ENCODE measurements around the gene MAST2. TPM values are rescaled to one million over a fixed set of nuclear protein-coding genes. Genes with fewer than 3 reads are reported as not detected.

Gene MAST2
- total and polyA plus RNA-seq, 2 of the 4 experiments (the other 2 are of a cell fraction), result 14.2 to 41.0 TPM

DNA sequence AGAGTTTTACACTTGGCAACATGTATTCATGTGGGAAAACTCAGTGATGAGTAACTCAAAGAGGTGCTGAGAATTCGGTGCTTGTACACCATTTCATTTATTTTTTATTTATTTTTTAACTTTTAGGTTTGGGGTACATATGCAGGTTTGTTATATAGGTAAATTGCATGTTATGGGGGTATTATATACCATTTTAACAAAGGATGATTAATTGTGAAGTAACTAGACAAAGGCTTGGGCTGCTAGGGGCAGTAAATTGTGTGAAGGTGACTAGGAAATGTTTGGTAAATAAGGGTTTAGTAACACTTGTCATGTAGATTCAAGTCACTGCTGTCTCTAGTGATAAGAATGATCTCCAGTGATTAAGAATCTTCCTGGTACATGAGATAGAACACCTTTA lies 139.0 kb downstream of the MAST2 start:
- POLR2A ChIA-PET (ENCODE audit: unreplicated experiment), result no interaction called here

More for the DNA sequence above, 139.0 kb downstream of the MAST2 start:
- H2BK20ac ChIP-seq (ENCODE audit: low read depth, low read length), result no peak overlapping the region
- no peak overlapping the region for H2AK9ac ChIP-seq (replicated peaks; ENCODE audit: low read depth, low read length, poor library complexity)
- TF ChIP-seq RFX5 (IDR thresholded peaks at IDR 0.05; ENCODE audit: low read depth, low read length), result no peak
- no peak for TF ChIP-seq RCOR1 (IDR thresholded peaks at IDR 0.05; ENCODE audit: insufficient replicate concordance, low read length)
- no peak for TF ChIP-seq MXI1 (IDR thresholded peaks at IDR 0.05; ENCODE audit: borderline replicate concordance, low read depth, low read length)
- TF ChIP-seq NFE2L2 (IDR thresholded peaks at IDR 0.05; ENCODE audit: low read depth, low read length), result no peak
- TF ChIP-seq RAD21 (IDR thresholded peaks at IDR 0.05; ENCODE audit: low read length), result no peak
- no peak for TF ChIP-seq MAZ (IDR thresholded peaks at IDR 0.05; ENCODE audit: borderline replicate concordance, low read depth, low read length)
- H3K4me2 ChIP-seq (ENCODE audit: low read depth, low read length), result no peak overlapping the region
- H3K9me3 ChIP-seq (ENCODE audit: control insufficient read depth, insufficient read depth, low read length), result no peaks in the 10 kb centered on the region
- no peak overlapping the region for H3K4ac ChIP-seq (ENCODE audit: low read depth, low read length)
- H2BK5ac ChIP-seq (ENCODE audit: low read depth, low read length, poor library complexity, severe bottlenecking), result no peak overlapping the region
- H3K14ac ChIP-seq (replicated peaks; ENCODE audit: low read depth, low read length), result no peak overlapping the region
- intact Hi-C loops (cut with micrococcal nuclease), result no loop called here
- H2BK120ac ChIP-seq (ENCODE audit: low read depth, low read length), result no peak overlapping the region
- H3K4me1 ChIP-seq (ENCODE audit: control insufficient read depth, insufficient read depth, low read length), result peaks cover 6% of the 10 kb centered on the region; the same call in 1 of the 2 replicates
- H3K27ac ChIP-seq (ENCODE audit: insufficient read depth, low read length), result no peak overlapping the region
- no peaks in the 10 kb centered on the region for H3K36me3 ChIP-seq (ENCODE audit: control insufficient read depth, insufficient read depth, low read length)
- H2BK15ac ChIP-seq (ENCODE audit: low read depth, low read length), result no peak overlapping the region
- dilution Hi-C loops (cut with HindIII; ENCODE audit: low sequenced_read_pairs, unreplicated experiment), result no loop called here
- DNase-seq, result no peak
- CTCF ChIA-PET, result interaction anchor here (0.6 to 0.9 kb wide), 2 partner anchors 11 to 24 kb away, joined by 3 to 8 read pairs; no protein-coding TSS in a partner anchor
- no peak overlapping the region for H4K91ac ChIP-seq (ENCODE audit: insufficient read depth, low read depth, low read length)
- H2AK5ac ChIP-seq (ENCODE audit: low read depth, low read length), result no peak overlapping the region
- no peak overlapping the region for H3K56ac ChIP-seq (ENCODE audit: extremely low read depth, insufficient read depth, low read length)
- no peak overlapping the region for H3K9ac ChIP-seq (ENCODE audit: low read depth, low read length)
- ATAC-seq (ENCODE audit: low read depth), result no peak
- H4K20me1 ChIP-seq (ENCODE audit: insufficient read depth, low read length), result no peaks in the 10 kb centered on the region
- H3K9me1 ChIP-seq (ENCODE audit: insufficient read depth, low read length), result peaks cover 5% of the 10 kb centered on the region; the same call in 1 of the 2 replicates
- H3K18ac ChIP-seq (ENCODE audit: low read depth, low read length), result no peak overlapping the region
- no peak overlapping the region for H2AFZ ChIP-seq (replicated peaks; ENCODE audit: low read length, poor library complexity)
- in situ Hi-C loops (cut with MboI; ENCODE audit: low sequenced_read_pairs), result no loop called here
- BruUV-seq (replicated peaks), result no TSS peak
- no CpG with 5 or more reads among the region's 1 CpG for WGBS, 2 experiments (ENCODE audit: extremely low coverage in 2 of 2, insufficient read length in 1 of 2)
- peaks cover 24 to 52% of the 10 kb centered on the region in 2 experiments for H3K79me1 ChIP-seq (ENCODE audit: low read depth in 1 of 2, low read length in 2 of 2)
- no peak overlapping the region for H4K8ac ChIP-seq (ENCODE audit: low read depth in 2 of 2, low read length in 2 of 2)
- no peak overlapping the region for H3K23ac ChIP-seq (ENCODE audit: low read depth, low read length)
- no peaks in the 10 kb centered on the region for H3K27me3 ChIP-seq (ENCODE audit: control insufficient read depth, insufficient read depth, low read length)
- H3K4me3 ChIP-seq (ENCODE audit: insufficient read depth, low read depth, low read length), result no peak overlapping the region
- no peak overlapping the region for H4K5ac ChIP-seq (ENCODE audit: low read depth, low read length)

Data from IMR-90 (cell line).